ENCODE data around the gene ZFAND3. TPM values are rescaled to one million over a fixed set of nuclear protein-coding genes. Genes with fewer than 3 reads are reported as not detected.

ZFAND3 gene
- total and polyA plus RNA-seq, 10 of the 15 experiments (the other 5 are each of a cell fraction or from before 2014, with no cell fraction given): 0.90 to 34.4 (median 16.3) TPM

DNA sequence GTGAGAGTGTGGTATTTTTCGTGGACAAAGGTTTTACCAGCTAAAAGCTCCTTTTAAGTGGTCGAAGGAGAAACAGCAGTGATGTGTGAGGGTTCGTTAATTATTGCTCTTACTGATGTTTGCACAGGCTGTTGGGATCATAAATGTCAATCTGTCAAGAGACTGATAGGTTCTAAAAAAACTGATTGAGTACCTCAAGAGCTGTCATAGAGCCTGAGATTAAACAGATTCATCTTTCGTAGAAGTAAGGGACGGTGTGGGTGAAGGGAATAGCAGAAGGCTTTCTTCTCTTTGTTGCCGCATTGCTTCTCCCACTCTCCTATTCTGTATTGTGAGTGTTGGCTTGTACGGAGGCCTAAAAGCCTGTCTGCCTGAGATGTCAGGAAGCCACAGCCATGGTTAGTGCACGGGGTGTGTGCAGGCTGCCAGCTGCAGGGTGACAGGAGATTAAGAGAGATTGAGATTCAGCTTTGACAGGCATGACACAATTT lies 291.0 kb downstream of the ZFAND3 start:
- Histone ChIP-seq H3K4me3 (no peak overlapping the region), H3K27me3 (replicated peaks in 1 of 2; ENCODE audit: control insufficient read depth in 2 of 2, insufficient read depth in 2 of 2, low read length in 1 of 2) (no peaks in the 10 kb centered on the region), H3K27ac (ENCODE audit: control insufficient read depth, insufficient read depth) (no peak overlapping the region), H3K79me2 (ENCODE audit: control insufficient read depth, insufficient read depth, low read length) (no peaks in the 10 kb centered on the region), H3K36me3 (ENCODE audit: control insufficient read depth in 2 of 2, insufficient read depth in 2 of 2, low read length in 1 of 2) (peaks cover 3 to 9% of the 10 kb centered on the region in 2 experiments; a peak in 2 of 4 replicates), H3K4me1 (ENCODE audit: control insufficient read depth, insufficient read depth, low read length) (no peaks in the 10 kb centered on the region), H3K9me3 (replicated peaks; ENCODE audit: control insufficient read depth, insufficient read depth, low read length) (no peaks in the 10 kb centered on the region), H2AFZ (ENCODE audit: control insufficient read depth, low read depth, low read length) (no peak overlapping the region), H3K9ac (ENCODE audit: control insufficient read depth, insufficient read depth, low read length) (no peak overlapping the region), H3K4me2 (ENCODE audit: control insufficient read depth, insufficient read depth) (no peak overlapping the region), H4K20me1 (ENCODE audit: control insufficient read depth, insufficient read depth) (no peaks in the 10 kb centered on the region)
- WGBS (ENCODE audit: insufficient coverage, insufficient replicate concordance, low lambda C conversion rate, missing lambda C conversion rate): 83% methylated on average over 8 of the region's 8 CpGs
- intact Hi-C loops (cut with micrococcal nuclease; ENCODE audit: unreplicated experiment): no loop called here
- ChIA-PET RAD21 (ENCODE audit: unreplicated experiment) (no interaction called here), SMC1A (ENCODE audit: uncharacterized antibody, unreplicated experiment) (interaction anchor here (0.9 to 2.0 kb wide), 5 partner anchors 11 to 349 kb away, joined by 3 to 6 read pairs (median 4); no protein-coding TSS in a partner anchor), CTCF (interaction anchor here (1.0 to 1.1 kb wide), 2 partner anchors 10 to 38 kb away, joined by 3 read pairs; no protein-coding TSS in a partner anchor), POLR2A (no interaction called here)
- in situ Hi-C loops (cut with MboI): no loop called here
- FAIRE-seq: no peak
- DNase-seq (ENCODE audit: low read depth, low spot score): no peak
- no peak for ATAC-seq
- BruUV-seq (replicated peaks): no TSS peak
- TF ChIP-seq, protein P1, sequence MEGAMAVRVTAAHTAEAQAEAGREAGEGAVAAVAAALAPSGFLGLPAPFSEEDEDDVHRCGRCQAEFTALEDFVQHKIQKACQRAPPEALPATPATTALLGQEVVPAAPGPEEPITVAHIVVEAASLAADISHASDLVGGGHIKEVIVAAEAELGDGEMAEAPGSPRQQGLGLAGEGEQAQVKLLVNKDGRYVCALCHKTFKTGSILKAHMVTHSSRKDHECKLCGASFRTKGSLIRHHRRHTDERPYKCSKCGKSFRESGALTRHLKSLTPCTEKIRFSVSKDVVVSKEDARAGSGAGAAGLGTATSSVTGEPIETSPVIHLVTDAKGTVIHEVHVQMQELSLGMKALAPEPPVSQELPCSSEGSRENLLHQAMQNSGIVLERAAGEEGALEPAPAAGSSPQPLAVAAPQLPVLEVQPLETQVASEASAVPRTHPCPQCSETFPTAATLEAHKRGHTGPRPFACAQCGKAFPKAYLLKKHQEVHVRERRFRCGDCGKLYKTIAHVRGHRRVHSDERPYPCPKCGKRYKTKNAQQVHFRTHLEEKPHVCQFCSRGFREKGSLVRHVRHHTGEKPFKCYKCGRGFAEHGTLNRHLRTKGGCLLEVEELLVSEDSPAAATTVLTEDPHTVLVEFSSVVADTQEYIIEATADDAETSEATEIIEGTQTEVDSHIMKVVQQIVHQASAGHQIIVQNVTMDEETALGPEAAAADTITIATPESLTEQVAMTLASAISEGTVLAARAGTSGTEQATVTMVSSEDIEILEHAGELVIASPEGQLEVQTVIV (IDR thresholded peaks at IDR 0.05; ENCODE audit: borderline replicate concordance, partially characterized antibody): no peak
- no peak for TF ChIP-seq BCLAF1 (IDR thresholded peaks at IDR 0.05)
- no peak for TF ChIP-seq KLF5 (IDR thresholded peaks at IDR 0.05; ENCODE audit: partially characterized antibody)
- no peak for TF ChIP-seq MLLT1 (IDR thresholded peaks at IDR 0.05)
- no peak for TF ChIP-seq MAX (IDR thresholded peaks at IDR 0.05; ENCODE audit: low read depth, low read length)
- no peak for TF ChIP-seq E2F8 (IDR thresholded peaks at IDR 0.05; ENCODE audit: low read depth, partially characterized antibody)
- TF ChIP-seq FOXK2 (IDR thresholded peaks at IDR 0.05): no peak
- no peak for TF ChIP-seq HDAC6 (IDR thresholded peaks at IDR 0.05; ENCODE audit: unreplicated experiment)
- no peak for TF ChIP-seq SP1 (IDR thresholded peaks at IDR 0.05; ENCODE audit: low read depth, low read length)
- no peak for TF ChIP-seq KDM1A (IDR thresholded peaks at IDR 0.05; ENCODE audit: borderline replicate concordance)
- TF ChIP-seq, protein P2, sequence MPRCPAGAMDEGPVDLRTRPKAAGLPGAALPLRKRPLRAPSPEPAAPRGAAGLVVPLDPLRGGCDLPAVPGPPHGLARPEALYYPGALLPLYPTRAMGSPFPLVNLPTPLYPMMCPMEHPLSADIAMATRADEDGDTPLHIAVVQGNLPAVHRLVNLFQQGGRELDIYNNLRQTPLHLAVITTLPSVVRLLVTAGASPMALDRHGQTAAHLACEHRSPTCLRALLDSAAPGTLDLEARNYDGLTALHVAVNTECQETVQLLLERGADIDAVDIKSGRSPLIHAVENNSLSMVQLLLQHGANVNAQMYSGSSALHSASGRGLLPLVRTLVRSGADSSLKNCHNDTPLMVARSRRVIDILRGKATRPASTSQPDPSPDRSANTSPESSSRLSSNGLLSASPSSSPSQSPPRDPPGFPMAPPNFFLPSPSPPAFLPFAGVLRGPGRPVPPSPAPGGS (IDR thresholded peaks at IDR 0.05; ENCODE audit: borderline replicate concordance, insufficient read depth, low read depth, low read length, poor library complexity, severe bottlenecking): no peak
